Measurements from ENCODE around the gene TBX5.

The TBX5 gene

GRCh38 chr12:114425031-114425626, 19.2 kb upstream of the TBX5 start:
- no peak for DNase-seq

GRCh38 chr12:114420944-114421335, 15.0 kb upstream of the TBX5 start:
- no peak for DNase-seq

DNA sequence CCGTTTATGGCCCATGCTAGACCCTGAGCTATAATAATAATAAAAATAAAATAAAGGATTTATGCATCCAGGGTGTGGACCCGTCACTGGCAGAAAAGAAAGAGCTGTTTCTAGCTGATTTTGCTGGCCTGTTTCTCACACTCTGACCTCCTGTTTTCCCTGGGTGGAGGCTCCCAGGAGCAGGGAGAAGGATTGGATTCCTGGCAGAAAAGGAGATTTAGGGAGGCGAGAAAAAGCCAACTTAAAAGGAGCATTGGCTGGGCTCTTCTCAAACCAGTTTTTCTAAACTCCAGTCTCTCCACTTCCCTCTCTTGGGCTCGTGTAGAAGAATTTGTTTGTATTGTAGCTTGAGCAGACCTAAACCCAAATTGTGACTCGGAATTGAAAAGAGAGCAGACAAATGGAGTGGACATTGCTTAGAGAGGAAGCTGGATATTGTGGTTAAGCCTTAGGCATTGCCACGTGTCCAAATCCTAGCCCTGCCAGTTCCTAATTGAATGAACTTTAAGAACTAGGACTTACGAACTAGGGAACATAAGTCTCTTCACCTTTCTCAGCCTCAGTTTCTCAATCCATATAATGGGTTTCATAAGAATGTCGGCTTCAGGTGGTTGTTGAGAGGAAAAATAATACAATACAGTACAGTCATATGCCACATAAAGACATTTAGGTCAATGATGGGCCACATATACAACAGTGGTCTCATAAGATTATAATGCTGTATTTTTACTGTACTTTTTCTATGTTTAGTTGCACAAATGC, 14.4 kb upstream of the TBX5 start:
- no peak for DNase-seq

GRCh38 chr12:114416028-114416427, 10.1 kb upstream of the TBX5 start:
- DNase-seq, result no peak

DNA sequence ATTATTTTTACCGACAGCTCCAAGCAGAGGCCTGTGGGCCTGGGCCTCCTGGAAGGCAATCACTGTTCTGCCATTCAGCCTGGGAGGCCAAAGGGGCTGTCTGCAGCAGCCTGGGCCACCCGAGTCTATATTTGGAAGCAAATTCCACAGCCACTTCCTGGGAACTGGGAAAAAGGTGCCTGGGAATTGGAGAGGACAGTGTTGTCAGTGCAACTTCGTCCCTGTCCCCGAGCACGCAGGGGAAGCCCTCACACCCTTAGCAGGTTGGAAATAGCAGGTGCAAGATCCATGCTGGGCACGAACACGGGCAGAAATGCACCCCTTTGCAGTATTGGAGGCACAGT, 9.6 kb upstream of the TBX5 start:
- DNase-seq, result no peak

DNA sequence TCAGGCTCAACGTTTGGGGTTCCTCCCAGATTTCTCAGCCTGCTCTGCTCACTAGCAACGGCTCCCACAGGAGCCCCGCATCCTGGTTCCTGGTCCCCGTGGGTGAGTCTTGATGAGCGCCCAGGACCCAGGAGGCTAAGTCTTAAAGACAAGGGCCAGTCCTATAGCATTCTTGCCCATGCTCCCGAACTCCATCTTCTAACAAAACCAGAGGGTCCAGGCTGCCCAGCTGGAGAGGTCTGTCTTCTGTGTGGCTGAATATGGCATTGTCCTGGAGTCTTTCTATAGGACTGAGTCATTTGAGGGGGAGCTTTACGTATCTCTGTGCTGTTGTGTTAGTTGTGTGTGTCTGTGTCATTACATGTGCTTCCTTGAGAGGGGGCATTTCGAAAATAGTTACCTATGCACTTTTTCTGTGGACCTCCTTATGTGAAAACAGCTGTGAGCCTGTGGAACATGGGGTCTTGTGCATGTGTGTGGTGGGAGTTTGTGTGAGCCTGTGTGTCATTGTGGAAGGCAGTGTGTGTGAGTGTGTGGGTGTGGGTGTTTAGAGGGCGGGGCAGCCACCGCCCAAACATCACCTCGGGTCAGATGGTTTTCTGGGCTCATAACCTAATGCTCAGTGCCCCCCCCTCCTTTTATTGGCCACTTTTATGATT, 9.1 kb upstream of the TBX5 start:
- DNase-seq, result no peak

DNA sequence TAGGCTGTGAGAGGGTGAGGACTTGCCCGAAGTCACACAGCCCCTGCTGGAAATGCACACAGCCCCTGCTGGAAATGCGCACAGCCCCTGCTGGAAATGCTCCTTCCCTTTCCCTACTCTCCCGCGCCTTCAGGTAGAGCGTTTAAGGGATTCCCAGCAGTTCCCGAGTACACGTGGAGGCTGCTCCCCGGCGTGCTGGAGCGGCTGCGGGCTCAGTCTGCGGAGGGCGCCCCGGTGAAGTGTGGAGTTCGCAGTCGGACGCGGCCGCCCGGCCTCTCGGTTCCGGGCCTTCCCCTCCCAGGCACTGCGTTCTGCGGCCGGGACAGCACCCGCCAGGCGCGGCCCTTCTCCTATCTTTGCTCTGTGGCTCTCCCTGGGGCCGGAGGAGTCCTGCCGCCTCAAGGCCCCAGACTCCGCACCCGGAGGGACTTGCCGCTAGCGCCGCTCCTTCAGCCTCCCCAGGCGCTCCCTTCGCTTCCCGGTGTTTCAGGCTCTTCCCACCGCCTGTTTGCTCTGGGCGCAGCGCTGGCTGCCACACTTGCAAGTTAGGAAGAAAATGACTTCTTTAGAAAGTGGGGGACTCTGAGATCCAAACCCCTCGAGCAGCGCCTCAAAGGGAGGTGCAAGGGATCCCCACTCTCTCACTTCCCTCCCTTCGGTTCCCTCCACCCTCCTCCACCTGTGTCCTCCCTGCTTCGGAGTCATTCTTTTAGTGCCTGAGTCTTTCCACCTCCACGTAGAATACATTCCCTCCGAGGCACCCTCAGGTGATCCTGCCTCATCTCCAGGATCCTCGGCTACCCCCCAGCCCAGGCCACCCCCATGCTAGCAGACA, 8.3 kb upstream of the TBX5 start:
- DNase-seq, result no peak

DNA sequence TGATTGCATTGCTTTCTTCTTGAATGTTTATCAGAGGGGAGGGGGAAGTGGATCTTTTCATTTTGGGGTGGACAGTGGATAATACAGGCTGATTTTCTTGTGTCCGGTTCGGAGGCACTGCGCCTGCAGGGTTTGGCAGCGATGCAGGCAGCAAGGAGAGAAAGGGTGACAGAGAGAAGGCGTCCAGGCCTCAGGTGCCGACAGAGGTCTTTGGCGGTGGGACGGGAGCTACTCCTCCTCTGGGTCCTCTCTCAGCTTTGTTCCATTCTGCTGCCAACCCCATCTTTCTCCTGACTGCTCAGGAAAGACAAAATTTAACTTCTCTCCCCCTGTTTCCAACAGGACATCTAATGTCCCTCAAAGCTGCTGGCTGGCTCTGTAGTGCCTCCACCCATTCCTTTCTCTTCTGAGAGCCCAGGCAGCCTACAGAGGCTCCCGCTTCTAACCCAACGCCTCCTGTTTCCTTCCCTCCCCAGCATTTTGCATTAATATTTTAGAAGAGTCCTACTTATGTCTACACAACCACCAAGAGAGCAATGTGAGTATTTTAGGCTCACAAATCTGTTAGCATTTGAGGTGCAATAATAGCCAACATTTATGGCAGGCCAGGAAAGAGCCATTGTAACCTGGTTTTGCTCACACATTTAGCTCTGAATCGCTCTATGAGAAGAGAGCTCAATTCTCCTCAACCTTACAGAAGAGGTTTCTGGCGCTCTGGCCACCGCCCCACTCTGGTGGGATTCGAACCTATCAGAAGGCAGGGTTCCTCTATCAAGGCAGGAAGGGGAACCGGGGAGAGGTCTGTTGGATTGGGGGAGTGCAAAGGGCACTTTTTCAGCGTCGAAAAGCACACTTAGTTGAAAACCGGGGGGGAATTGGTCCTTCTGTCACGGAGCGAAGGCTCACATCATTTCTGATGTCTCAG, 7.1 kb upstream of the TBX5 start:
- no peak for DNase-seq

DNA sequence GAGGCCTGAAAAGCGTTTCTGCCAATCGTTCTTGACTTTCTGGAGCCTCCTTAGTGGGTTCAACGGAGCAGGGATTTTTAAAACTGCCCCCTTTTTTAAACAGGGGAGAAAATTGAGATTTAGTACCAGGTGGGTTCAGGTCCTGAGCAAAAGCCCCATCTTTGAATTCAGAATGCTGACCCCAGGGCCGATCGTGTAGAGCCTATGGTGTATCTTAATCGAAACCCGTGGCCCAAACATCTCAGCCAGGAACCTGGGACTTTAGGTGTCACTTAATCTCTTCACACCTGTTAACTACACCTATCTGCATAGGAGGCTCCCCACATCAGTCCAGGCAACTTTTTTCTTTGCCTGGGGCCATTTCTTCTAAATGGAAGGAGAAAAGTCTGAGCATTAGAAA, 6.4 kb upstream of the TBX5 start:
- DNase-seq, result no peak

DNA sequence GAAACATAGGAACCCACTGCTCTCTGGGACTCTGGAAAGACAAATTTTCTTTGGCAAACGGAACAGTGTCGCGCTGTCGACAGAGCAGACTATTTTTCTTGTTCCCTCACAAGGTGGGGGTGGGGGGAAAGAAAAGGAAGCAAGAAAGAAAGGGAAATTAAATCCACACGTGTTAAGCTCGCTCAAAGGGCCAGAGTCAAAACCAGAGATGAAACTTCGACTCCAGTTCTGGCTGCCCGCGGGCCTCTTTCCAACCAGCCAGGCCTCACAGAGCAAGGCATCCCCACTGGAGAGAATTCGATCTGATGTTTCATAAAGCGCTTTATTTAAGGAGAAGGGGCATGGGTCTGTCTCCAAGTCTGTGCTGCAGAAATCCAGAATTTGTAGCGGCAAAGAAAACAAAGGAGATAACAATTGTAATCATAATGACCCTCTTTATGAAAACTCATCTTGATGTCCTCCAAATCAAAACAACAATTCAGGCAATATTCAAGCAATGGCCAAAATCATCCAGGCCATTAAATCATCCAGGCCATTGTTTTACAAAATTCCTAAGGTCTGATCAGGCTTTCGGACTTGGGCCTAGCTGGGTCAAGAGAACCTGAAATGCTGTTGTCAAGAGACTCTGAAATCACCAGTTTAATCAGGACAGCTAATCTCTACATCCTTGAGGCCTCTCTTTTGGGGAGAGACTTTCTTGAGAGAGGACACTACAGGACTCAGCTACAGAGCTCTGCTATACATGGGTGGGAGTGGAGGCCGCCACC, 5.3 kb upstream of the TBX5 start:
- no peak for DNase-seq

GRCh38 chr12:114409852-114410600, 4.1 kb upstream of the TBX5 start:
- no peak for DNase-seq

DNA sequence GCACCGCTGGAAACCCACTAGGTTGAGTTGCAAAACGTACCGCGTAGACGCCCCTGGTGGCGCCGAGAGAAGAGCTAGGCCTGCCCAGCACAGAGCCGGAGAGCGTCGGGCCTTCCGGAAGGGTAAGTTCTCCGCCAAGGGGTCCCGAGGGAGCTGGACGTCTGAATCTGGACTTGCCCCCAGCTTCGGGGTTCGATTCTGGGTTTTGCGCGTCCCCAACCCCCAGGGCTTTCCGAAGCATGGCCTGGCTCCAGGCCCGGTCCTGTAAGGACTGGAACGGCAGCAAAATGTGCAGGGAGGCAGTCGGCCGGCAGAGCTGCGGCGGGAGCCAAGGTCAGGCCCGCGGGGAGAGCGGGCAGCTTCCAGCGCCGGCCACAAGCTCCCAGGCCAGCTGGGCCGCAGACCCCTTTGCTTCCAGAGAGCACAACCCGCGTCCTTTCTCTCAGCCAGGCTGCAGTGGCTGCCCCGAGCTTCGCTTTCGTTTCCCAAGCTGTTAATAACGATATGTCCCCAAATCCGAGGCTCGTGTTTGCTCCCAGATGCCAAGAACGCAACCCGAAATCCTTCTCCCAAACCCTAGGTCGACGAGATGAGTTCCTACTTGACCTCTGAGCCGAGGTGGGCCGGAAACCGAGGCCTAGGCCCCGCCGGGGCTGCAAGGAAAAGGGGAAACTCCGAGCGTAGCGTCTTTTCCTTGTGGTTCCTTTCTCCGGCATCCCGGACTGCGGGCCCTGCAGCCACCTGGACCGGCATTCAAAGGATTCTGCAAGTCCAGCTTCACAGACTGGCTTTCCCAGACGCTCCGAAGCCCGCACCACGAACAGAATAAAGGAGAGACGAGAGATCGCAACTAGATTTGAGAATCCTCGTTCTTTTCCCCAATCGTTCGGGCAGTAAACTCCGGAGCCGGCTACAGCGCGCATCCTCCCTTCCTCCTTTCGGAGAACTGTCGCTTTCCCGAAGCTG, 3.2 kb upstream of the TBX5 start:
- DNase-seq, result no peak

- no peak for DNase-seq
Measured at GRCh38 chr12:114408471-114408885, 2.5 kb upstream of the TBX5 start.

- DNase-seq, result no peak
Measured at GRCh38 chr12:114407842-114408411, 2.0 kb upstream of the TBX5 start.

DNA sequence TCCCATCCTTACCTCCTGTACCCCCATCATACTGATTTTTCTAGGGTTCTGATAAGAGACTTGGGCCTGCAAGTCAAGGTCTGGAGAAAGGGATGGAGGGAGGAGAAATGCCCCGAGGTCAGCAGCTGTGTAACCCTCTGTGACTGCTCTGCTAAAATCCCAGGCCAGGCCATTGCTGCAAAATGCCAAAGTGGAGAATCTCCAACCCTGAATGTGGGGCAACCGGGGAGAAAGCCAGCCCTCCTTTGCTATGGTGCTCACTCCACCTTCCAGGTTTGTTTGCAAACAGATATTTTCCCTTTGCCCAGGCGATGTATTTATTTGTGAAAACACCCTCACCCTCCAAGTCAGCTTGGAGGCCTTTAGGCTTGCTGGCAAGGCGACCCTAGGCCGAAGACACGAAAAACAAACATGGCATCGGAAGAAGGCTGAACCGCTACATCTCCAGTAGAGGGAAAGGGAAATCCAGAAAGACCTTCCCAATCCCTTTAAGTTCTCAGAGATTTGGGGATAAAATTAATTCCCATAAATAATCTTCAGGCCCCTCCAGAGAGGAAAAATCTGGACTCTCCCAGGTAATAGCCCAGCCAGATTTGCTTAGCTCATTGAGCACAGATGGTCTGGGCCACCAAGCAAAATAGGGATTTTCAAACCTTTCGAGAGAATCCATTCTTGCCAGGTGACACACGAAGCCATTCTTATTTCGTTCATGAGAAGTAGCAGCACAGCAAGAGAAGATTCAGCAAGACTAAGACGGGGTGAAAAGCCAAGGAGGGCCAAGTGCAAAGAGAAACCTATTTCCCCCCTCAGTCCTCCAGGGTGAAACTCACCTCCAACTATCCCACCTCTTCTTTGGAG, 1.3 kb upstream of the TBX5 start:
- no peak for DNase-seq

- DNase-seq, result no peak
Measured at GRCh38 chr12:114406316-114406983, 506 bp upstream of the TBX5 start.

DNA sequence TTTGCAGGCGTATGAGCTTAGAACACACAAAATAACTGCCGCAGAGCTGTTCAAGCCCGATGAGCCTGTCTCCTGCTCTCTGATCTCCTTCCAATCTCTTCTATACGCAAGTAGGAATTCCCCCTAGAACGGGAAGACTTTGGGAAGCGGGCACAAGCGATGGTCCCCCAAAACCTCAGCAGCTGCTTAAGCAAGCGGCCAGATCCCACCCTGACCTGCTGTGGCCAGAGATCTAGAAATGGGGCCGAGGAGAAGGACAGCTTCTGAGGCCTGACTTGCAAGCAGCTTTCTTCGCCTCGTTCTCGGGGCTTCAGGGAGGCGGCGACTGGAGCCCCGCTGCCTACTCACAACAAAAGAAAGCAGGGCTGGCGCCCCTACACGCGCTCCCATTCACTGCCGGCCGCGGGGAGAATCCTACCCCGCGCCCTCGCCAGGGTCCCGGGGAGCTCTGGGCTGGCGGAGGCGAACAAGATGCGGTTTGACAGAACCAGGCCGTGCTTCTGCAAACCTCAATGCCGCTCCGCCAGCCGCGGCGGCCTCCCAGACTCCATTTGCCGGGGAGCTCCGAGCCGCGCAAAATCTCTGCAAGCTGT, 922 bp downstream of the TBX5 start:
- DNase-seq, result no peak
